HG03280 (cell line): ENCODE results near the gene B3GNT7.
"Not testable (repeated sequence)": the region's sequence is repeated elsewhere in the genome, so short reads cannot be mapped to it uniquely, and the experiment has no call there.

ENCODE experiments used
- ATAC-seq: cut with Tn5 transposase; IDR thresholded peaks from one replicate; pipeline ENCODE4 v1.9.1; 2021; ENCODE audit warnings: mild to moderate bottlenecking, moderate library complexity; ENCODE audit not compliant: unreplicated experiment

Gene B3GNT7

GRCh38 chr2:231422056-231422455 is 26.5 kb downstream of the B3GNT7 start:
- ATAC-seq: no peak

- ATAC-seq: no peak
Observed at GRCh38 chr2:231423176-231423575, 27.7 kb downstream of the B3GNT7 start.

- ATAC-seq: no peak
Observed at GRCh38 chr2:231425291-231425810, 29.8 kb downstream of the B3GNT7 start.

GRCh38 chr2:231425811-231426703 is 30.5 kb downstream of the B3GNT7 start:
- ATAC-seq: no peak

GRCh38 chr2:231427116-231427515 is 31.6 kb downstream of the B3GNT7 start:
- ATAC-seq: no peak

- ATAC-seq: no peak
Observed at GRCh38 chr2:231429152-231429551, 33.6 kb downstream of the B3GNT7 start.

GRCh38 chr2:231429901-231430300 is 34.4 kb downstream of the B3GNT7 start:
- ATAC-seq: no peak

GRCh38 chr2:231430437-231430836 is 34.9 kb downstream of the B3GNT7 start:
- ATAC-seq: not testable (repeated sequence)

GRCh38 chr2:231431606-231432005 is 36.1 kb downstream of the B3GNT7 start:
- ATAC-seq: no peak

GRCh38 chr2:231433990-231434389 is 38.5 kb downstream of the B3GNT7 start:
- no peak for ATAC-seq

GRCh38 chr2:231436957-231437356 is 41.4 kb downstream of the B3GNT7 start:
- no peak for ATAC-seq

- no peak for ATAC-seq
Observed at GRCh38 chr2:231449503-231450054, 54.1 kb downstream of the B3GNT7 start.

- no peak for ATAC-seq
Observed at GRCh38 chr2:231450548-231450989, 55.1 kb downstream of the B3GNT7 start.
